Lung microvascular endothelial cell (primary cell): ENCODE results near the gene ATG101. TPM values are rescaled to one million over a fixed set of nuclear protein-coding genes. Genes with fewer than 3 reads are reported as not detected.
A peak's percentile ranks its signal among the peaks of the same experiment; 100 is the strongest.

Experiments
- DNase-seq, 2 donors: peaks; one replicate each; pipeline versions ENCODE4 v3.0.0 to v3.0.0-alpha.2; 2010; ENCODE audit warnings: low read depth in 2 of 2
- total RNA-seq: library from RNA; depleted of rRNA; stranded (reverse); fragments of >200 nt; gene quantifications from 2 replicates; pipeline ENCODE4 v1.2.1, GENCODE V29; 2014

The ATG101 gene
- total RNA-seq, 1 donor from 2014 or later, result 66.5 TPM

GRCh38 chr12:52041695-52042123 is 28.1 kb upstream of the ATG101 start:
- peak in 1 of 2 donors; percentile 46 for DNase-seq

GRCh38 chr12:52042706-52043385 is 26.9 kb upstream of the ATG101 start:
- no peak for DNase-seq

GRCh38 chr12:52043386-52044212 is 26.2 kb upstream of the ATG101 start:
- peak in 1 of 2 donors; percentile 38 for DNase-seq

- DNase-seq, result peak; percentile 78 to 85
Observed at GRCh38 chr12:52044292-52044983, 25.3 kb upstream of the ATG101 start.

GRCh38 chr12:52045794-52046199 is 24.0 kb upstream of the ATG101 start:
- peak in 1 of 2 donors; percentile 42 for DNase-seq

GRCh38 chr12:52046859-52047258 is 22.9 kb upstream of the ATG101 start:
- no peak for DNase-seq

- DNase-seq, result no peak
Observed at GRCh38 chr12:52049286-52049685, 20.5 kb upstream of the ATG101 start.

GRCh38 chr12:52049688-52050087 is 20.1 kb upstream of the ATG101 start:
- DNase-seq, result no peak

- peak in 1 of 2 donors; percentile 53 for DNase-seq
Observed at GRCh38 chr12:52050116-52050757, 19.5 kb upstream of the ATG101 start.

- peak; percentile 97 to 98 for DNase-seq
Observed at GRCh38 chr12:52050758-52051541, 18.8 kb upstream of the ATG101 start, which contains the start of gene NR4A1. NR4A1 (plus strand) TSS chr12:52051442; CDS start chr12:52054329, 2,887 bp downstream.

- no peak for DNase-seq
Observed at GRCh38 chr12:52052468-52053186, 17.2 kb upstream of the ATG101 start.

- DNase-seq, result no peak
Observed at GRCh38 chr12:52053536-52054209, 16.1 kb upstream of the ATG101 start.

GRCh38 chr12:52054231-52054832 is 15.4 kb upstream of the ATG101 start:
- no peak for DNase-seq

GRCh38 chr12:52054833-52055730 is 14.7 kb upstream of the ATG101 start:
- no peak for DNase-seq

GRCh38 chr12:52055731-52056711 is 13.8 kb upstream of the ATG101 start:
- no peak for DNase-seq

GRCh38 chr12:52056801-52057637 is 12.8 kb upstream of the ATG101 start:
- no peak for DNase-seq
